ENCODE results near the gene COL10A1.

GRCh38 chr6:116145803-116146675 is 20.1 kb upstream of the COL10A1 start:
- no peak for TF ChIP-seq CTCF (IDR thresholded peaks at IDR 0.05)
- TF ChIP-seq POLR2A (IDR thresholded peaks at IDR 0.05), result no peak

Measured in esophagus squamous epithelium (tissue), 4 donors.